Esophagus squamous epithelium (tissue), 4 donors: ENCODE results near the gene WFDC8.

Experiments
- CTCF ChIP-seq, 6 experiments: fragments of 450-650 bp in 4 of 6; fragments of 200-600 bp in 2 of 6; sonication (generic) in 2 of 6; IDR thresholded peaks; one replicate each; pipeline ENCODE4 v1.5.1; 2016 to 2019; ENCODE audit warnings: antibody characterized with exemption in 6 of 6, mild to moderate bottlenecking in 4 of 6, moderate library complexity in 4 of 6
- POLR2A ChIP-seq, 4 donors: fragments of 450-650 bp; IDR thresholded peaks; one replicate each; pipeline ENCODE4 v1.6.1; 2017; ENCODE audit warnings: antibody characterized with exemption in 4 of 4, mild to moderate bottlenecking in 4 of 4, moderate library complexity in 3 of 4

DNA sequence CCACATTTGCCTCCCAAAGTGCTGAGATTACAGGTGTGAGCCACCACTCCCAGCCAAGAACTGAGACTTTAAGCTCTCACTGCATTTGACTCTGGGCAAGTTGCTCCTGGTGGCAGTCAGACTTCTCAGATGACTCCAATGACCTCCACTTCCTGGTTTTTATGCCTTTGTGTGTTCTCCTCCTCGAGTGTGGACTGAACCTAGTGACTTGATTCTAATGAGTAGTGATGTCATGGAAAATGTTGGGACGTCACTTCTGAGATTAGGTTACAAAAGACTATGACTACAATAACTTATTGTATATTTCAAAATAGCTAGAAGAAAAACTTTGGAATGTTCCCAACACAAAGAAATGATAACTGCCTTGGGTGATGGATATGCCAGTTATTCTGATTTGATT is 75.7 kb downstream of the WFDC8 start:
- TF ChIP-seq CTCF (IDR thresholded peaks at IDR 0.05): no peak
- no peak for TF ChIP-seq POLR2A (IDR thresholded peaks at IDR 0.05)
